Stimulated activated CD4-positive, alpha-beta T cell treated with anti-CD3 and anti-CD28 coated beads, Interleukin-15, amount 100 ng/mL, for 1 hour (primary cell): ENCODE data around the gene THBS2.

Source experiments
- DNase-seq, 2 donors: peaks; one replicate each; pipeline ENCODE4 v3.0.0-alpha.2; 2020; ENCODE audit warnings: low read depth in 1 of 2, low spot score in 1 of 2

THBS2 gene

DNA sequence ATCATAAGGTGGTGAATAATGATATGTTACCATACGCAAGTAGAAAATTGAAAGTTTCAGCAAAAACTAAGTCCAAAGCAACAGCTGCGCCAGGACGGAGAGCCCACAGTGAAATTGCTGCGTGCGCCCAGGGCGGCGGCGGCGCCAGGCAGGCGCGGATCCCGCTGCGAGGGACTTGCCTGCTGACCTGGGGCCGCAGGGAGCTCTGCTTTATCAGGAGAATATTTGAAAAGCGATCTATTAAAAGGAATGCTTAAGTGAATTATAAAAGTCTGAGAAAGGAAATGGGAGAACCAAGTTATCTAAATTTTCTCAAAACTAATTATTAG is 85.4 kb downstream of the THBS2 start:
- DNase-seq, result no peak

DNA sequence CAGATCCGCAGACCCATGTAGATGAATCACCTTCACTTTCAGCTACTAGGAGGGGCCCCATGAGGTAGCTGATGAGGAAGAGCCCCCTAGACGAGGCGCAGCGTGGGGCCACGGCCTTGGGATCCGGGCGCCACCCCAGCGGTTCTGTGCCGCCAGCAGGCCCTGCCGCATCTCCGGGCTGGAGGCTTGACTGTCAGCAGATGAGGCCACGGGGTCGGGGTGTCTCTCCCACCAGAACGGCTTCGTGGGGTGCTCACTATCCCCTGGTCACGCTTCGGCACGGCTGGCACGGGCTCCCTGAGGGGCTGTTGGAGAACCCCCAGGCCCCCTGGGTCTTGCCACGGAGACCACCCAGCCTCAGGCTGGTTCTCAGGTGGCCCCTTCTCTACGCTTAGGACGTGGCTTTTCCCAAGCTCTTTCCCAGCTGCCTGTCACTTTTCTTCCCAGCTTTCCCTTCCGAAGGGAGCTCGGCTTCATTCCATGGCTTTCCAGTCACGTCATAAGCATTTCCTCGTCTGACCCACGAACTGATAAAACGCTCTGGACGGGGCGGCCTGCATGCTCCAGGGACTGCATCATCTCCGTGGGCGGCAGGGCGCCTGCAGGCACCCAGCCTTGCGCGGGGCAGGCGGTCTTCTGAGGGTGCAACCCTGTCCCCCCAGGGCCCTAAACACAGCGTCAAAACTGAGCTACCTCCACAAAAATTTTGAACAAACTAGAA is 85.9 kb downstream of the THBS2 start:
- DNase-seq, result no peak

DNA sequence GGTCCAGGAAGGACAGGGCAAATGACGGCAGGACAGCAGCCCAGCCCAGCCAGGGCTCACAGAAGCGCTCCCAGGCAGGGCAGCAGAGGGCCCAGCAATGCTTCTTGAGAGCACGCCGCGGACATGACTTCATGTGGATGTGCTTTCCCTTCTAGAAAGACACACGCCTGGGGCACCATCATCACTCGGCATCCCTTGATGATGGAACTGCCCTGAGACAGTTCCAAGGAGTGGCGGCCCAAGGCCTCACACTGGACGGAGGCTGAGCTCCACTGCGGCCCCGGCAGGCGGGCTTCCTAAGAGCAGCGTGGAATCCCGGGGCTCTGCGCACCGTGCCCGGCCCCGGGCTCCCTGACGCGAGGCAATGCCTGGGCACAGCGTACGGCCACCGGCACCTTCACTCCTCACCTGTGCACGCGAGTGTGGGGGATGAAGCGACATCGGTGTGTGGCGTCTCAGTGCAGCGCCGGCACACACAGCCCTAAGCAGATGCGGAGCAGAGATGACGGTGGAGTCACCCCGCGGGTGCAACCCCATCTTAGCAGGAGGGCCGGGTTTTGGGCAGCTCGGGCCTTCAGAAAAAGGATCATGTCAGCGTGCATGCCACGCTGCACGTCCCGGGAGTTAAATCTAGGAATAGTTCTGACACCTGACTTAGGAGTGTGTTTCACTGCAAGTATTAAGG is 86.6 kb downstream of the THBS2 start:
- DNase-seq, result no peak
